ENCODE measurements around the gene SMTNL2.

DNA sequence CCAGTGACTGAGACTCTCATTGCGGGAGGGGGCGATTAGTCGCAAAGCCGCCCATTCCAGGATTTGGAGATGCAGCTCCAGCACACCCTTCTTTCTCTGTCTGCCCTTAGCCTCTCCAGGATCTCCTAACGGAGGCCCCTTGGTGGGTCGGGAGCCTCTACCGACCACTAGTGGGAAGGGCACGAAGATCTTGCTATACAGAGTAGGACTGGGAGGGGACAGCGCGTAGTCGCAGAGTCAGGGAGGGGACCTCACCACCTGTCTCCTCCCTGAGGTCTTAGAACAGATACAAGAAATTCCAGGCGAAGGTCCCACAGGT lies 588 bp upstream of the SMTNL2 start:
- TF ChIP-seq, protein P1, sequence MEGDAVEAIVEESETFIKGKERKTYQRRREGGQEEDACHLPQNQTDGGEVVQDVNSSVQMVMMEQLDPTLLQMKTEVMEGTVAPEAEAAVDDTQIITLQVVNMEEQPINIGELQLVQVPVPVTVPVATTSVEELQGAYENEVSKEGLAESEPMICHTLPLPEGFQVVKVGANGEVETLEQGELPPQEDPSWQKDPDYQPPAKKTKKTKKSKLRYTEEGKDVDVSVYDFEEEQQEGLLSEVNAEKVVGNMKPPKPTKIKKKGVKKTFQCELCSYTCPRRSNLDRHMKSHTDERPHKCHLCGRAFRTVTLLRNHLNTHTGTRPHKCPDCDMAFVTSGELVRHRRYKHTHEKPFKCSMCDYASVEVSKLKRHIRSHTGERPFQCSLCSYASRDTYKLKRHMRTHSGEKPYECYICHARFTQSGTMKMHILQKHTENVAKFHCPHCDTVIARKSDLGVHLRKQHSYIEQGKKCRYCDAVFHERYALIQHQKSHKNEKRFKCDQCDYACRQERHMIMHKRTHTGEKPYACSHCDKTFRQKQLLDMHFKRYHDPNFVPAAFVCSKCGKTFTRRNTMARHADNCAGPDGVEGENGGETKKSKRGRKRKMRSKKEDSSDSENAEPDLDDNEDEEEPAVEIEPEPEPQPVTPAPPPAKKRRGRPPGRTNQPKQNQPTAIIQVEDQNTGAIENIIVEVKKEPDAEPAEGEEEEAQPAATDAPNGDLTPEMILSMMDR (IDR thresholded peaks at IDR 0.05) = peak in 1 of 4 donors; percentile 13
- no peak for TF ChIP-seq POLR2A (IDR thresholded peaks at IDR 0.05)

Measured in right lobe of liver (tissue), 4 donors.